Sigmoid colon (tissue), 4 donors: Measurements from ENCODE around the gene OCIAD1.

Experiments
- POLR2AphosphoS5 ChIP-seq, 4 donors: sonication (generic); formaldehyde crosslinking; IDR thresholded peaks; one replicate each; pipeline ENCODE4 v1.6.1; 2017; ENCODE audit warnings: antibody characterized with exemption in 4 of 4
- TF ChIP-seq, protein P1 (sequence below), 4 experiments: fragments of 450-650 bp in 3 of 4; fragments of 200-600 bp in 1 of 4; IDR thresholded peaks; one replicate each; pipeline ENCODE4 v1.5.1; 2016 to 2019; ENCODE audit warnings: antibody characterized with exemption in 4 of 4, mild to moderate bottlenecking in 3 of 4, moderate library complexity in 2 of 4

DNA sequence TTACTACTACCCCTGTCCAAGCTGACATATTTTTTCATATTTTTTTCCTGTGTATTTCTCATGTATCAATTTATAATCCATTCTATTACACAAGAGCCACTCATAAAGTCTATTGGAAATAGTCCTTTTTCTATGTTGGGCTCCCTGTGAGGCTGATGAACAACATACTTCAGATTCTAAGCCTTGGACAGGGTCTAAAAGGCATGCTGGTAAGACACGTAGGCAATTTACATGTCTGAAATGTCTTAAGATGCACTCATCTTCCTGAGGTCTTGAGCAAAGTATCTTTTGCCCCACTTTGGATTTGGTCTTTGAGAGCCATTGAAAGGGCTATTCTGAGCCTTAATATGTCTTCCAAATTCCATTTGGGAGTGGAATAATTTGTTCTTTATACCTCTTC is 31.8 kb downstream of the OCIAD1 start:
- TF ChIP-seq, protein P1, sequence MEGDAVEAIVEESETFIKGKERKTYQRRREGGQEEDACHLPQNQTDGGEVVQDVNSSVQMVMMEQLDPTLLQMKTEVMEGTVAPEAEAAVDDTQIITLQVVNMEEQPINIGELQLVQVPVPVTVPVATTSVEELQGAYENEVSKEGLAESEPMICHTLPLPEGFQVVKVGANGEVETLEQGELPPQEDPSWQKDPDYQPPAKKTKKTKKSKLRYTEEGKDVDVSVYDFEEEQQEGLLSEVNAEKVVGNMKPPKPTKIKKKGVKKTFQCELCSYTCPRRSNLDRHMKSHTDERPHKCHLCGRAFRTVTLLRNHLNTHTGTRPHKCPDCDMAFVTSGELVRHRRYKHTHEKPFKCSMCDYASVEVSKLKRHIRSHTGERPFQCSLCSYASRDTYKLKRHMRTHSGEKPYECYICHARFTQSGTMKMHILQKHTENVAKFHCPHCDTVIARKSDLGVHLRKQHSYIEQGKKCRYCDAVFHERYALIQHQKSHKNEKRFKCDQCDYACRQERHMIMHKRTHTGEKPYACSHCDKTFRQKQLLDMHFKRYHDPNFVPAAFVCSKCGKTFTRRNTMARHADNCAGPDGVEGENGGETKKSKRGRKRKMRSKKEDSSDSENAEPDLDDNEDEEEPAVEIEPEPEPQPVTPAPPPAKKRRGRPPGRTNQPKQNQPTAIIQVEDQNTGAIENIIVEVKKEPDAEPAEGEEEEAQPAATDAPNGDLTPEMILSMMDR (IDR thresholded peaks at IDR 0.05), result no peak
- no peak for TF ChIP-seq POLR2AphosphoS5 (IDR thresholded peaks at IDR 0.05)
